ENCODE measurements around the gene ABCB11. TPM values are rescaled to one million over a fixed set of nuclear protein-coding genes. Genes with fewer than 3 reads are reported as not detected.

Gene ABCB11
- polyA plus RNA-seq, 3 donors, result not detected

DNA sequence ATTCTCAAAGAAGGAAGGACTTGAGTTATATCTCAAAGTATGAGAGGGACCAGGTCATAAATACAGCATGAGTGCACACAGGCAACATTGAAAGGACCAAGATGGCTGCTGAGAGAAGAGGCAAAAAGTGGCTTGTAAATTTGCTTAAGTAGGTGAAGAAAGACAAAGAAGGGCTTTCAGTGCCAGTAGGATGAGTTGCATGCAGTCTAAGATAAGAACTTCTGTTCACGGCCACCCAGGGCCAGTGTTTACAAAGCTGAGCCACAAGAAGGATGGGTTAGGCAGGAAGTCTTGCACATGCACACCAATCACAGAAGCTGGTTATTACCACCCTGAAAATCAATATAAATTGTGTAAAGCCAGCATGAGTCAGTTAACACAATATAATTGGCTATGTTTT is 3.1 kb upstream of the ABCB11 start:
- no peak overlapping the region for H3K4me2 ChIP-seq (replicated peaks; ENCODE audit: extremely low read depth, low read length, poor library complexity, severe bottlenecking)
- H3K9ac ChIP-seq (ENCODE audit: insufficient read depth, low read length, poor library complexity, severe bottlenecking), result no peak overlapping the region
- H3K27ac ChIP-seq (ENCODE audit: low read depth in 1 of 2, low read length in 2 of 2), result no peak overlapping the region
- no CpG with 5 or more reads among the region's 1 CpG for WGBS (ENCODE audit: insufficient coverage)
- H3K36me3 ChIP-seq (replicated peaks in 1 of 2; ENCODE audit: control insufficient read depth in 1 of 2, insufficient read depth in 2 of 2, low read length in 2 of 2), result no peaks in the 10 kb centered on the region
- no peaks in the 10 kb centered on the region for H4K20me1 ChIP-seq (ENCODE audit: insufficient read depth, low read length)
- Mint-ChIP-seq H3K9me3 (peaks cover 0 to 12% (median 6%) of the 10 kb centered on the region in 7 donors), H3K36me3 (no peaks in the 10 kb centered on the region), H3K4me3 (no peak overlapping the region), H3K27me3 (ENCODE audit: low read depth in 3 of 3) (peaks cover 0 to 2% (median 1%) of the 10 kb centered on the region in 3 donors), H3K27ac (no peak overlapping the region), H3K4me1 (peaks cover 38% of the 10 kb centered on the region)
- no peak overlapping the region for H2AFZ ChIP-seq (ENCODE audit: insufficient read depth, low read depth, low read length, poor library complexity, severe bottlenecking)
- TF ChIP-seq, protein P1, sequence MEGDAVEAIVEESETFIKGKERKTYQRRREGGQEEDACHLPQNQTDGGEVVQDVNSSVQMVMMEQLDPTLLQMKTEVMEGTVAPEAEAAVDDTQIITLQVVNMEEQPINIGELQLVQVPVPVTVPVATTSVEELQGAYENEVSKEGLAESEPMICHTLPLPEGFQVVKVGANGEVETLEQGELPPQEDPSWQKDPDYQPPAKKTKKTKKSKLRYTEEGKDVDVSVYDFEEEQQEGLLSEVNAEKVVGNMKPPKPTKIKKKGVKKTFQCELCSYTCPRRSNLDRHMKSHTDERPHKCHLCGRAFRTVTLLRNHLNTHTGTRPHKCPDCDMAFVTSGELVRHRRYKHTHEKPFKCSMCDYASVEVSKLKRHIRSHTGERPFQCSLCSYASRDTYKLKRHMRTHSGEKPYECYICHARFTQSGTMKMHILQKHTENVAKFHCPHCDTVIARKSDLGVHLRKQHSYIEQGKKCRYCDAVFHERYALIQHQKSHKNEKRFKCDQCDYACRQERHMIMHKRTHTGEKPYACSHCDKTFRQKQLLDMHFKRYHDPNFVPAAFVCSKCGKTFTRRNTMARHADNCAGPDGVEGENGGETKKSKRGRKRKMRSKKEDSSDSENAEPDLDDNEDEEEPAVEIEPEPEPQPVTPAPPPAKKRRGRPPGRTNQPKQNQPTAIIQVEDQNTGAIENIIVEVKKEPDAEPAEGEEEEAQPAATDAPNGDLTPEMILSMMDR (IDR thresholded peaks at IDR 0.05), result no peak
- no peak overlapping the region for H3K4me3 ChIP-seq (replicated peaks in 1 of 3; ENCODE audit: low read depth in 2 of 3, low read length in 3 of 3)
- no peaks in the 10 kb centered on the region for H3K9me3 ChIP-seq (replicated peaks in 1 of 2; ENCODE audit: control insufficient read depth in 1 of 2, insufficient read depth in 1 of 2, low read length in 2 of 2)
- no peak for DNase-seq
- no peaks in the 10 kb centered on the region for H3K79me2 ChIP-seq (ENCODE audit: insufficient read depth, low read length)
- intact Hi-C loops (cut with micrococcal nuclease), result loop anchor here in 1 of 2 donors (10.0 kb wide), 1 partner anchor 59 kb away; no protein-coding TSS in a partner anchor
- peaks cover 29 to 36% of the 10 kb centered on the region in 2 donors for H3K4me1 ChIP-seq (ENCODE audit: control insufficient read depth in 1 of 2, insufficient read depth in 2 of 2, low read length in 2 of 2)
- H3K27me3 ChIP-seq (ENCODE audit: control insufficient read depth in 2 of 2, insufficient read depth in 2 of 2, low read length in 2 of 2), result no peaks in the 10 kb centered on the region

DNA sequence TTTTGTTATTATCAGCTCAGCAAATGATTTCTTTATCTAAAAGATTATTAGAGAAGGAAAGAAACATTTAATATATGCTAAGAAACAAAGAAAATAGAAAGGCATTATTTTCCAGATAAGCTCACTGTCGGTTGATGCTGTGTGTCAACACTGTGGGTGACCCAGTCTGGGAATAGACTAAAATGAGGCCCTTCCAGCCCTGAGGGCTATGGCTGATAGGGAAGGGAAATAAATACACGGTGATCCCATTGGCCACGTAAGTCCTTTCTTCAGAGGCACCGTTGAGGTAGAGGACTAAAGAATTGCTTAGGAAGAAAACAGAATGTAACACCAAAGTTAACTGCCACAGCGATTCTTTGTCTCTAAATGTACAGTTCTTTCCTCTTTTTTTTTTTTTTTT is 1.8 kb downstream of the ABCB11 start:
- DNase-seq, result no peak
- Mint-ChIP-seq H3K4me1 (peaks cover 10% of the 10 kb centered on the region), H3K9me3 (peaks cover 0 to 11% (median 3%) of the 10 kb centered on the region in 7 donors), H3K36me3 (no peaks in the 10 kb centered on the region), H3K27ac (no peak overlapping the region), H3K27me3 (ENCODE audit: low read depth in 3 of 3) (peaks cover 0 to 2% (median 0%) of the 10 kb centered on the region in 3 donors), H3K4me3 (no peak overlapping the region)
- no peaks in the 10 kb centered on the region for H3K79me2 ChIP-seq (ENCODE audit: insufficient read depth, low read length)
- H3K4me1 ChIP-seq (ENCODE audit: control insufficient read depth in 1 of 2, insufficient read depth in 2 of 2, low read length in 2 of 2), result no peaks in the 10 kb centered on the region
- no peak overlapping the region for H3K4me2 ChIP-seq (replicated peaks; ENCODE audit: extremely low read depth, low read length, poor library complexity, severe bottlenecking)
- no peaks in the 10 kb centered on the region for H4K20me1 ChIP-seq (ENCODE audit: insufficient read depth, low read length)
- intact Hi-C loops (cut with micrococcal nuclease), result no loop called here
- no peaks in the 10 kb centered on the region for H3K9me3 ChIP-seq (replicated peaks in 1 of 2; ENCODE audit: control insufficient read depth in 1 of 2, insufficient read depth in 1 of 2, low read length in 2 of 2)
- H2AFZ ChIP-seq (ENCODE audit: insufficient read depth, low read depth, low read length, poor library complexity, severe bottlenecking), result no peak overlapping the region
- no CpG with 5 or more reads among the region's 5 CpGs for WGBS (ENCODE audit: insufficient coverage)
- no peak overlapping the region for H3K9ac ChIP-seq (ENCODE audit: insufficient read depth, low read length, poor library complexity, severe bottlenecking)
- TF ChIP-seq, protein P1 (IDR thresholded peaks at IDR 0.05), result no peak
- no peak overlapping the region for H3K27ac ChIP-seq (ENCODE audit: low read depth in 1 of 2, low read length in 2 of 2)
- no peaks in the 10 kb centered on the region for H3K36me3 ChIP-seq (replicated peaks in 1 of 2; ENCODE audit: control insufficient read depth in 1 of 2, insufficient read depth in 2 of 2, low read length in 2 of 2)
- H3K4me3 ChIP-seq (replicated peaks in 1 of 3; ENCODE audit: low read depth in 2 of 3, low read length in 3 of 3), result no peak overlapping the region
- no peaks in the 10 kb centered on the region for H3K27me3 ChIP-seq (ENCODE audit: control insufficient read depth in 2 of 2, insufficient read depth in 2 of 2, low read length in 2 of 2)

Measured in CD14-positive monocyte (primary cell).